NCI-H2081 treated with DMSO at 0.1 percent for 48 hours (cell line): ENCODE measurements around the gene KIFBP.

ENCODE experiments used
- DNase-seq: peaks from one replicate; lab custom pipeline; 2025; lab: John Stamatoyannopoulos, UW

The KIFBP gene

GRCh38 chr10:69051710-69052487 is 63.3 kb downstream of the KIFBP start:
- no peak for DNase-seq

GRCh38 chr10:69052736-69053135 is 64.1 kb downstream of the KIFBP start:
- no peak for DNase-seq

GRCh38 chr10:69055241-69055640 is 66.6 kb downstream of the KIFBP start:
- DNase-seq, result no peak

GRCh38 chr10:69056129-69056528 is 67.5 kb downstream of the KIFBP start:
- no peak for DNase-seq

GRCh38 chr10:69056536-69057260 is 68.1 kb downstream of the KIFBP start:
- no peak for DNase-seq

GRCh38 chr10:69057261-69057950 is 68.8 kb downstream of the KIFBP start:
- DNase-seq, result no peak

GRCh38 chr10:69057951-69058297 is 69.3 kb downstream of the KIFBP start:
- no peak for DNase-seq

- no peak for DNase-seq
These were observed 71.7 kb downstream of the KIFBP start for GRCh38 chr10:69060127-69060798.

- DNase-seq, result no peak
These were observed 72.9 kb downstream of the KIFBP start for GRCh38 chr10:69061305-69062161.

GRCh38 chr10:69062901-69063300 is 74.3 kb downstream of the KIFBP start:
- DNase-seq, result no peak

GRCh38 chr10:69064762-69065328 is 76.2 kb downstream of the KIFBP start:
- no peak for DNase-seq

- no peak for DNase-seq
These were observed 77.1 kb downstream of the KIFBP start for GRCh38 chr10:69065406-69066361.
